HL-60 (cell line): ENCODE results near the gene ARHGEF6.
"Not testable (repeated sequence)": the region's sequence is repeated elsewhere in the genome, so short reads cannot be mapped to it uniquely, and the experiment has no call there.

Experiments used
- DNase-seq, 2 experiments: peaks; one replicate each; pipeline ENCODE4 v3.0.0-alpha.2; 2010 to 2020; ENCODE audit warnings: low read depth in 1 of 2, low spot score in 1 of 2
- H3K27ac ChIP-seq: fragments of 250-450 bp; sonication (Bioruptor Pico); replicated peaks from 2 replicates; pipeline ENCODE4 v1.5.1; 2020; ENCODE audit warnings: mild to moderate bottlenecking, moderate library complexity
- H3K27me3 ChIP-seq: fragments of 250-450 bp; sonication (Bioruptor Pico); 2 replicates; pipeline ENCODE4 v1.5.1; 2021; ENCODE audit warnings: mild to moderate bottlenecking, moderate library complexity; ENCODE audit not compliant: insufficient read depth, poor library complexity, severe bottlenecking
- H3K4me3 ChIP-seq: replicated peaks from 2 replicates; pipeline ENCODE4 v1.5.1; 2011; ENCODE audit warnings: mild to moderate bottlenecking, control low read depth, low read length; ENCODE audit not compliant: insufficient read depth
- GABPA ChIP-seq: IDR thresholded peaks from 2 replicates; pipeline ENCODE4 v1.6.1; 2012; ENCODE audit warnings: low read depth
- POLR2AphosphoS5 ChIP-seq: IDR thresholded peaks from 2 replicates; pipeline ENCODE4 v1.6.1; 2012; ENCODE audit warnings: low read depth
- SPI1 ChIP-seq: IDR thresholded peaks from 2 replicates; pipeline ENCODE4 v1.6.1; 2012; ENCODE audit warnings: low read depth, mild to moderate bottlenecking, borderline replicate concordance
- TF ChIP-seq, protein P1 (sequence below): IDR thresholded peaks from 2 replicates; pipeline ENCODE4 v1.6.1; 2012; ENCODE audit warnings: low read depth; ENCODE audit not compliant: insufficient replicate concordance
- TF ChIP-seq, protein P2 (sequence below): IDR thresholded peaks from one replicate; pipeline ENCODE4 v1.5.1; 2011; ENCODE audit warnings: low read length, control low read depth, inconsistent platforms; ENCODE audit not compliant: insufficient read depth

ARHGEF6 gene

DNA sequence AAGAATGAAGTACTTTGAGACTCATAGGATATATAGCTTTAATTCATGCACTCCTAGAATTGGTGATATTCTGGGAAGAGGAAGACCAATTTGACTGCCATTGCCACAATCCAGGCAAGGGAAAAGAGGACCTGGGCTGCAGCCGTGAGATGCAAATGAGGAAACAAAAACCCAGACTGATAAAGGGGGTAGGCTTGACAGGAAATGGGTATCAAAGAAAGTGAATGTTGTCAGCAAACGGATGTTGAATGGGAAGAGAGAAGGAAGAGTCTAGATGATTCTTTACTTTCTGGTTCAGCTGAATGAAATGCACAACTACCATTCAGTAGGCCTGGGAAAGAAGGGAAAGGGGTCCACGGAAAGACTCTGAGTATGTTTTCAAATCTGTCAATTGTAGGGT, 17.1 kb upstream of the ARHGEF6 start:
- H3K4me3 ChIP-seq: no peak overlapping the region
- no peaks in the 10 kb centered on the region for H3K27me3 ChIP-seq
- TF ChIP-seq SPI1 (no peak), POLR2AphosphoS5 (no peak), GABPA (no peak)
- TF ChIP-seq, protein P1, sequence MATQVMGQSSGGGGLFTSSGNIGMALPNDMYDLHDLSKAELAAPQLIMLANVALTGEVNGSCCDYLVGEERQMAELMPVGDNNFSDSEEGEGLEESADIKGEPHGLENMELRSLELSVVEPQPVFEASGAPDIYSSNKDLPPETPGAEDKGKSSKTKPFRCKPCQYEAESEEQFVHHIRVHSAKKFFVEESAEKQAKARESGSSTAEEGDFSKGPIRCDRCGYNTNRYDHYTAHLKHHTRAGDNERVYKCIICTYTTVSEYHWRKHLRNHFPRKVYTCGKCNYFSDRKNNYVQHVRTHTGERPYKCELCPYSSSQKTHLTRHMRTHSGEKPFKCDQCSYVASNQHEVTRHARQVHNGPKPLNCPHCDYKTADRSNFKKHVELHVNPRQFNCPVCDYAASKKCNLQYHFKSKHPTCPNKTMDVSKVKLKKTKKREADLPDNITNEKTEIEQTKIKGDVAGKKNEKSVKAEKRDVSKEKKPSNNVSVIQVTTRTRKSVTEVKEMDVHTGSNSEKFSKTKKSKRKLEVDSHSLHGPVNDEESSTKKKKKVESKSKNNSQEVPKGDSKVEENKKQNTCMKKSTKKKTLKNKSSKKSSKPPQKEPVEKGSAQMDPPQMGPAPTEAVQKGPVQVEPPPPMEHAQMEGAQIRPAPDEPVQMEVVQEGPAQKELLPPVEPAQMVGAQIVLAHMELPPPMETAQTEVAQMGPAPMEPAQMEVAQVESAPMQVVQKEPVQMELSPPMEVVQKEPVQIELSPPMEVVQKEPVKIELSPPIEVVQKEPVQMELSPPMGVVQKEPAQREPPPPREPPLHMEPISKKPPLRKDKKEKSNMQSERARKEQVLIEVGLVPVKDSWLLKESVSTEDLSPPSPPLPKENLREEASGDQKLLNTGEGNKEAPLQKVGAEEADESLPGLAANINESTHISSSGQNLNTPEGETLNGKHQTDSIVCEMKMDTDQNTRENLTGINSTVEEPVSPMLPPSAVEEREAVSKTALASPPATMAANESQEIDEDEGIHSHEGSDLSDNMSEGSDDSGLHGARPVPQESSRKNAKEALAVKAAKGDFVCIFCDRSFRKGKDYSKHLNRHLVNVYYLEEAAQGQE: no peak
- TF ChIP-seq, protein P2, sequence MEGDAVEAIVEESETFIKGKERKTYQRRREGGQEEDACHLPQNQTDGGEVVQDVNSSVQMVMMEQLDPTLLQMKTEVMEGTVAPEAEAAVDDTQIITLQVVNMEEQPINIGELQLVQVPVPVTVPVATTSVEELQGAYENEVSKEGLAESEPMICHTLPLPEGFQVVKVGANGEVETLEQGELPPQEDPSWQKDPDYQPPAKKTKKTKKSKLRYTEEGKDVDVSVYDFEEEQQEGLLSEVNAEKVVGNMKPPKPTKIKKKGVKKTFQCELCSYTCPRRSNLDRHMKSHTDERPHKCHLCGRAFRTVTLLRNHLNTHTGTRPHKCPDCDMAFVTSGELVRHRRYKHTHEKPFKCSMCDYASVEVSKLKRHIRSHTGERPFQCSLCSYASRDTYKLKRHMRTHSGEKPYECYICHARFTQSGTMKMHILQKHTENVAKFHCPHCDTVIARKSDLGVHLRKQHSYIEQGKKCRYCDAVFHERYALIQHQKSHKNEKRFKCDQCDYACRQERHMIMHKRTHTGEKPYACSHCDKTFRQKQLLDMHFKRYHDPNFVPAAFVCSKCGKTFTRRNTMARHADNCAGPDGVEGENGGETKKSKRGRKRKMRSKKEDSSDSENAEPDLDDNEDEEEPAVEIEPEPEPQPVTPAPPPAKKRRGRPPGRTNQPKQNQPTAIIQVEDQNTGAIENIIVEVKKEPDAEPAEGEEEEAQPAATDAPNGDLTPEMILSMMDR: no peak
- H3K27ac ChIP-seq: no peak overlapping the region
- DNase-seq: peak in 1 of 2 experiments; percentile 11

DNA sequence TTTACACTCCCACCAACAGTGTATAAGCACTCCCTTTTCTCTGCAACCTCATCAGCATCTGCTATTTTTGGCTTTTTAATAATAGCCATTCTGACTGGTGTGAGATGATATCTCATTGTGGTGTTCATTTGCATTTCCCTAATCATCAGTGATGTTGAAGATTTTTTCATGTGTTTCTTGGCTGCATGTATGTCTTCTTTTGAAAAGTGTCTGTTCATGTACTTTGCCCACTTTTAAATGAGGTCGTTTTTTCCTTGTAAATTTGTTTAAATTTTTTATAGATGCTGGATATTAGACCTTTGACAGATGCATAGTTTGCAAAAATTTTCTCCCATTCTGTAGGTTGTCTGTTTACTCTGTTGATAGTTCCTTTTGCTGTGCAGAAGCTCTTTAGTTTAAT, 14.4 kb upstream of the ARHGEF6 start:
- H3K4me3 ChIP-seq, DNase-seq, H3K27me3 ChIP-seq, H3K27ac ChIP-seq: not testable (repeated sequence)

DNA sequence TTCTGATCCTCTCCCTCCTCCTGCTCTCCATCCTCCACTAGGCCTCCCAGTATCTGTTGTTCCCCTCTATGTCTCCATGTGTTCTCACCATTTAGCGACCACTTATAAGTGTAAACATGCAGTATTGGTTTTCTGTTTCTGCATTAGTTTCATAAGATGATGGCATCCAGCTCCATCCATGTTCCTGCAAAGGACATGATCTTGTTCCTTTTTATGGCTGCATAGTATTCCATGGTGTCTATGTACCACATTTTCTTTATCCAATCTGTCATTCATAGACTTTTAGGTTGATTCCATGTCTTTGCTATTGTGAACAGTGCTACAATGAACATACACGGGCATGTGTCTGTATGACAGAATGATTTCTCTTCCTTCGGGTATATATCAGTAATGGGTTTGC, 13.9 kb upstream of the ARHGEF6 start:
- H3K27ac ChIP-seq, DNase-seq, H3K27me3 ChIP-seq, H3K4me3 ChIP-seq: not testable (repeated sequence)

DNA sequence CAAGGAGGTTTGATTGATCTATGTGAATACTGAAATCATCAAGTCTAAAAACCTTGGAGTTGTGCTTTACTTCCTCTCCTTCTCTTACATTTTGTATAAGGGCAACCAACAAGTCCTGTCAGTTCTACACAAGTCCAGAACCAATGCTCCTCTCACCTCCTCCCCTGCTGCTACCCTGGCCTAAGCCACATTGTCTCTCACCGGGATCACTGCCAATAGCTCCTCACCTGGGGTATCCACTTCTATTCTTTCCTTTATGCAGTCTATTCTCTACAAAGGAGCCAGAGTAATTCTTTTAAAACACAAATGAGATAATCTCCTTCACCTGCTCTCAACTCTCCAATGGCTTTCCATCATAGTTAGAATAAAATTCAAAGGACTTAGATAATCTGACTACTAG, 13.3 kb upstream of the ARHGEF6 start:
- no peak for DNase-seq
- no peak overlapping the region for H3K27ac ChIP-seq
- no peak overlapping the region for H3K4me3 ChIP-seq
- TF ChIP-seq POLR2AphosphoS5 (no peak), GABPA (no peak), SPI1 (no peak)
- TF ChIP-seq, protein P2: no peak
- TF ChIP-seq, protein P1: no peak
- H3K27me3 ChIP-seq: no peaks in the 10 kb centered on the region

DNA sequence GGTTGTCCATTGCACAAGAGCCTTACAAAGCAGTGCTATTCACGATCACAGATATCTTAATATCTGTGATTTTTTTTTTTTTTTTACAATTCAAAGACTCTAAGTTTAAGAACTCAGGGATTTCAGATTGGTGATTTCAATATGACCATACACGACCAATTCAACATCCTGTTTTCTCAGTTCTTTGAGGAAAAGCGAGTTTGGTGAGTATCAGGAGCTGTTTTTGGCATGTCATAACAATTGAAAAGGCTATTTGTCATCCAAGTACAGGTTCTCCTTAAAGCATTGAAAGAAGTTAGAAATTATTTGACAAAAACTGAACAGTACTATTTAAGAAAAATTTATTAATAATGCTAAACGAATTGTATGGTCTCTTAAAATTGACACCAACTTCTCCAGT, 9.1 kb upstream of the ARHGEF6 start:
- H3K4me3 ChIP-seq: no peak overlapping the region
- no peaks in the 10 kb centered on the region for H3K27me3 ChIP-seq
- DNase-seq: no peak
- no peak overlapping the region for H3K27ac ChIP-seq
- TF ChIP-seq, protein P2: no peak
- no peak for TF ChIP-seq POLR2AphosphoS5
- TF ChIP-seq, protein P1: no peak
- TF ChIP-seq GABPA: no peak
- no peak for TF ChIP-seq SPI1
